IgD-negative memory B cell (primary cell): ENCODE measurements around the gene RRP8. TPM values are rescaled to one million over a fixed set of nuclear protein-coding genes. Genes with fewer than 3 reads are reported as not detected.

ENCODE experiments used
- H3K27ac Mint-ChIP-seq, 3 donors: one replicate each; pipeline ENCODE4 v1.8.0; 2020 to 2022; ENCODE audit warnings: mild to moderate bottlenecking in 3 of 3, mixed read lengths in 3 of 3, moderate library complexity in 1 of 3
- H3K27me3 Mint-ChIP-seq: one replicate; pipeline ENCODE4 v1.8.0; 2021; ENCODE audit warnings: mixed read lengths
- H3K36me3 Mint-ChIP-seq: one replicate; pipeline ENCODE4 v1.8.0; 2020; ENCODE audit warnings: mild to moderate bottlenecking, mixed read lengths
- H3K4me1 Mint-ChIP-seq, 3 donors: one replicate each; pipeline ENCODE4 v1.8.0; 2020 to 2022; ENCODE audit warnings: mixed read lengths in 3 of 3, mild to moderate bottlenecking in 1 of 3
- H3K4me3 Mint-ChIP-seq, 4 donors: one replicate each; pipeline ENCODE4 v1.8.0; 2020 to 2022; ENCODE audit warnings: mild to moderate bottlenecking in 4 of 4, mixed read lengths in 4 of 4, moderate library complexity in 3 of 4
- H3K9me3 Mint-ChIP-seq, 3 donors: one replicate each; pipeline ENCODE4 v1.8.0; 2020 to 2021; ENCODE audit warnings: mixed read lengths in 3 of 3, mild to moderate bottlenecking in 1 of 3
- polyA plus RNA-seq: library from polyadenylated mRNA; unstranded; fragments of 300-500 nt; fragmentation: Illumina TruSeq; gene quantifications from one replicate; pipeline ENCODE4 v1.2.3, GENCODE V29; 2021

The RRP8 gene
- polyA plus RNA-seq, 1 donor from 2014 or later: 26.6 TPM

GRCh38 chr11:6545917-6546605, 57.4 kb downstream of the RRP8 start:
- Mint-ChIP-seq H3K27me3 (no peaks in the 10 kb centered on the region), H3K4me1 (no peaks in the 10 kb centered on the region), H3K4me3 (no peak overlapping the region), H3K36me3 (peaks cover 12% of the 10 kb centered on the region), H3K9me3 (no peaks in the 10 kb centered on the region), H3K27ac (no peak overlapping the region)

Other genes with a start within 250 kb of the RRP8 start
- gene SMPD1, start 213.1 kb downstream of the RRP8 start, polyA plus RNA-seq: 4.9 TPM
- gene APBB1, start 184.5 kb downstream of the RRP8 start, polyA plus RNA-seq: 21.4 TPM
- 0.46 TPM for gene HPX, start 162.6 kb downstream of the RRP8 start, polyA plus RNA-seq
- 0.61 TPM for gene TRIM3, start 129.7 kb downstream of the RRP8 start, polyA plus RNA-seq
- gene ARFIP2, start 122.3 kb downstream of the RRP8 start, polyA plus RNA-seq: 36.3 TPM
- gene TIMM10B, start 122.1 kb downstream of the RRP8 start, polyA plus RNA-seq: 25.4 TPM
- 1.9 TPM for gene DNHD1, start 106.3 kb downstream of the RRP8 start, polyA plus RNA-seq
- 80.5 TPM for gene ILK, start 158 bp upstream of the RRP8 start, polyA plus RNA-seq
- 256 TPM for gene TAF10, start 8.6 kb upstream of the RRP8 start, polyA plus RNA-seq
- gene TPP1, start 15.8 kb upstream of the RRP8 start, polyA plus RNA-seq: 163 TPM
- gene DCHS1, start 52.2 kb upstream of the RRP8 start, polyA plus RNA-seq: 0.06 TPM
- gene MRPL17, start 79.7 kb upstream of the RRP8 start, polyA plus RNA-seq: 15.8 TPM
- gene OR2AG2, start 168.4 kb upstream of the RRP8 start, polyA plus RNA-seq: not detected
- gene OR2AG1, start 179.4 kb upstream of the RRP8 start, polyA plus RNA-seq: not detected
- not detected for gene OR6A2, start 196.1 kb upstream of the RRP8 start, polyA plus RNA-seq
- not detected for gene OR10A5, start 242.1 kb upstream of the RRP8 start, polyA plus RNA-seq